ENCODE measurements around the gene COMMD3.
A peak's percentile ranks its signal among the peaks of the same experiment; 100 is the strongest.

The COMMD3 gene

DNA sequence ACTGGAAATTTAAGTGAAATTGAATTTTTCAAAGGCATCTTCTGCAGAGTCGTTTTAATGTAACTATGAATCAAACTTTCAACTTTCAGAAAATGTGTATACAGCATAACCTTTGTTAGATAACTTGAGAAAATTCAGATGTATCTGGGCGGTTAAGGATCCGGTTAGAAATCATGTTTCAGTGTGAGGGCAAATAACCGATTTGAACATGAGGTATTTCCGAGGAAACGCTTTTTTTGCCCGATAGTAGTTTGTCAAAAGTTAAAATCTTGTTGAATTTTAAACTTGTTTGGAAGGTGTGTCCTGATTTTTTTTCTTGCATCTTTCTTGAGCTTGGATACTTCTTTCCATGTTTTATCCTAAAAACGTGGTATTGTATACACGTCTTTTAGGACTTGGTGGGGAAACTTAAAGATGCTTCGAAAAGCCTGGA, 3.4 kb downstream of the COMMD3 start:
- DNase-seq (ENCODE audit: insufficient read length, low spot score): no peak
- no peak for FAIRE-seq

DNA sequence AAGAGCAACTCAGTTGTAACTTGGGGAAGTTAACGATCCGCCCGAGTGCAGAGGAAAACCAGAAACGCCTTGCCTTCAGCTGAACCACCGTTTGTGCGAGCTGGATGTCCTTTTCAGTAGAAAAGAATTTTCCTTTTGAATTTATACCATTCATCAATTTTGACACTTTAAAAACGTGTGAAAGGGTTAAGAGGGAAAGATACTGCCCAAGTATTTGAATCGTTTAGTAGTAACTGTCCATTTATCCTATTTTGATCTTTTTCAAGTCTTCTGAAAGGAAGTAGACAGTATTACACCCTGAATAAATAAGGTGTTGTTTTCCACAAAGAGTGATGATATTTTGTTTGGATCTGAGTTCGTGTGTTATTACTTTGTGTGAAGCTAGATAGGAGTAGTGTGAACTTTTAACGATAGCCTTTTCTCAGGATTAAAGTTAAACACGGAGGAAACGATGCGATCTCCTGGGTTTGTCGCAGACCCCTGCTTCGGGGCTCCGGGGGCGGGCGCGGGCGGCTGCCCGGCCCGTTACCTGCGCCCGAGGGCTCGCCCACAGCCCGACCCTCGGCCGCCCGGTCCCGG, 3.9 kb downstream of the COMMD3 start:
- no peak for DNase-seq (ENCODE audit: insufficient read length, low spot score)

DNA sequence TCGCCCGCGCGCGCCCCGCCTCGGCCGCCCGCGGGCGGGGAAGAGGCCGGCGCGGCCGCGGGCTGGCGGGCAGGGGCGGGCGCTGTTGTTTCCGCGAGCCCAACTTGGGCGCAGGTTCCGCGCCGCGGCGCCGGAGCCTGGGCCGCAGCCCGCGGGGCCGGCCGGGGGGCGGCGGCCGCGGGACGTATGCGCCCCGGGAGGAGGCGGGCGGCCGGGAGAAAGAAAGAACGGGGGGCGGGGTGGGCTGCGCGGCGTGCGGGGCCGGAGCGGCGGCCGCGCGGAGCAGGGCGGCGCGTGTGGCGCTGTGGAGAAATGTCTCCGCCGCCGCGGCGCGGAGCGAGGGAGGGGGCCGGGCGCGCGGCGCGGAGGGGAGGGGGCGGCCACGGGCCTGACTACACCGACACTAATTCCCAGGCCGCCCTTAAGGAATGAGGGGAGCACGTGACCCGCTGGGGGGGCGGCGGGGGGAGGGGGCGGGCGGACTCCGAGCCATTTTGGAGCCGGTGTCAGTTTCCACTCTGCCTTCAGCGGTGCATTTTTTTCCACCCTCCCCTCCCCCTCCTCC, 4.5 kb downstream of the COMMD3 start, which contains the start of gene BMI1:
BMI1 (plus strand) TSS at position 509 of the 565 bp plus-strand sequence. CDS start 5,351 bp downstream, outside the sequence.
- FAIRE-seq (no peak), DNase-seq (ENCODE audit: insufficient read length, low spot score) (peak; percentile 68)

More for the DNA sequence above, 3.9 kb downstream of the COMMD3 start:
- no peak for FAIRE-seq

DNA sequence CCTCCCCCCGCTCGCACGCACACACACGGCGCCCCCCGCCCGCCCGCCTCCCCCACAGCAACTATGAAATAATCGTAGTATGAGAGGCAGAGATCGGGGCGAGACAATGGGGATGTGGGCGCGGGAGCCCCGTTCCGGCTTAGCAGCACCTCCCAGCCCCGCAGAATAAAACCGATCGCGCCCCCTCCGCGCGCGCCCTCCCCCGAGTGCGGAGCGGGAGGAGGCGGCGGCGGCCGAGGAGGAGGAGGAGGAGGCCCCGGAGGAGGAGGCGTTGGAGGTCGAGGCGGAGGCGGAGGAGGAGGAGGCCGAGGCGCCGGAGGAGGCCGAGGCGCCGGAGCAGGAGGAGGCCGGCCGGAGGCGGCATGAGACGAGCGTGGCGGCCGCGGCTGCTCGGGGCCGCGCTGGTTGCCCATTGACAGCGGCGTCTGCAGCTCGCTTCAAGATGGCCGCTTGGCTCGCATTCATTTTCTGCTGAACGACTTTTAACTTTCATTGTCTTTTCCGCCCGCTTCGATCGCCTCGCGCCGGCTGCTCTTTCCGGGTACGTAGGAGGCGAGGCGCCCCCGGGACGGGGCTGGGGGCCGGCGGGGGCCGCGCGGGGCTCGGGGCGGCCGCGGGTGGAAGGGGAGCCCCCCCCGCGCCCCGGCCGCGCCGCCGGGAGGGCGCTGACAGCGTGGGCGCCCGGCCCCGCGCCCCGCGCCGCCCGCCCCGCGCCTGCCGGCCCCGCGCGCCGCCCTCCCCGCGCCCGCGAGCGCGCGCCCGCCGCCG, 5.2 kb downstream of the COMMD3 start:
- no peak for DNase-seq (ENCODE audit: insufficient read length, low spot score)
- FAIRE-seq: no peak

GRCh38 chr10:22321924-22322640, 5.9 kb downstream of the COMMD3 start:
- FAIRE-seq (no peak), DNase-seq (ENCODE audit: insufficient read length, low spot score) (no peak)

DNA sequence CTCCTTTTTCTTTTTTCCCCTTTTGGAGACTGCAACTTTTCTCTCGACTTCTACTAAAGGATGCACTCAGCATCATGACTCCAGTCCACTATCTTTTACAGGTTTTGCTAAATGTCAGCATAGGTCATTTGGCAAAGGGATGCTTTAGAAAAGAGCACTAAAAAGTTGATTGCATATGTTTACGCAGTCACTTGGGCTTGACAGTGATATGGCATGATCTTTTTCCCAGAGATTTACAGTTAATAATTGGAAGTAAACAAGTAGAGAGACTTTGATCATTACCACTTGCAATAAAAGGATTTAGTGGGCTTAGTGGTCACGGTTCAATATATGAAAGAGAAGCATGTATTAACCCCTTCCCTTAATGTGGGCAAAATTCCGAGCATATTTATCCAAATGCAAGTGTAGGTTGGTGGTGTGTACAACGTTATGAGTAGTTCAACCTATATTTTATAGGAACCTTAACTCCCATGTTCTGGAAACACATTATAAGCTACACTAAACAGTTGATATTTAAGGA, 6.5 kb downstream of the COMMD3 start:
- FAIRE-seq (no peak), DNase-seq (ENCODE audit: insufficient read length, low spot score) (no peak)

DNA sequence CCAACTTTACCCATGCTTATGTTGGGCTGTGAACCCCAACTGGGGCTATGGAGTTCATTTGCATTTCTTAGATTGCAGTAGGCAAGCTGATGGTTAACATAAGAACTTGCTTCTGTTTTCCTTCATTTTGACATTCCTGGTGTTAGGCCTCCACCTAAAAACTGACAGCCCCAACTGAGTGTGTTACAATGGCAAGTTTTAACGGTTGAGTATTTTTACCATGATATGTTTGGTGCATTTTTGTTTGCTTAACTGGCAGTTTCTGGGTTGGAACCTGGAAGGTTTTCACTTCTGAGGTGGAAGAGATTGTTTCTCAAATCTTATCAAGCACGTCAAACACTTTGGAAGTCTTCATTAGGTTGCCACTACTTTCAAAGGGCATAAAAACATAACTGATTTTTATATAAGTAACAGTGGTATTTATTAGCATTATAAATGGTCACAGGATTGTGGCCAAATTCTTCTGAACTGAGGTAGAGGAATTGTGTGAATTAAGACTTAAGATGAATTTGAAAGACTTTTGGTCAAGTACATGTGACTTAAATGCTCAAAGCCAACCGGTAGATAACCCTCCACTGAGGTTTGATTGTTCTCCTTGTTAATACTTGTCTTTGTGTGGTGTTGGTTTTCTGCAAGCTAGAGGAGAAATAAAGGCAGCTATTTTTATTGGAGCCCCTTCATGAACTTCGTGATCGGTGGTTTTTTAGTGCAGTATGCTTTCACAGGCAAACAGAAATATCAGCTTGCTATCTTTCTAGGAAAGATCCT, 7.5 kb downstream of the COMMD3 start:
- DNase-seq (ENCODE audit: insufficient read length, low spot score) (no peak), FAIRE-seq (no peak)

DNA sequence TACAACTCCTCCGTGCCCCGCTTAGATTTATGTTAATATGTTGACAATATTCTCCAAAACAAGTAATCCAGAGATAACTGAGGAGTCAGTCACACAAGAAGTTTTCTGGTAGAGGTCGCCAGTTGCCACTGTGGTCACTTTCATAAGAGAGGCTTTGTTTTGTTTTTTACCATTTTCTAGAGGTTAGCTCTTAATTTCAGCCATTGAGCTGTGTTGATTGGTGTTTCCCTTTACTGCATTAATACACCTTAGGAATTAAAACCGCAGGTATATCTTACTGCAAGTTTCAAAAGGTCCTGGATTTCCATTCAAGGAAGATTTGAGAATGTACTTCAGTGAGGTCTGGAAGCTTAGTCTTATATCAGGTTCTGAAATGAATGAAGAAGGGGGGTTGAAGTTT, 8.2 kb downstream of the COMMD3 start:
- FAIRE-seq: no peak

DNA sequence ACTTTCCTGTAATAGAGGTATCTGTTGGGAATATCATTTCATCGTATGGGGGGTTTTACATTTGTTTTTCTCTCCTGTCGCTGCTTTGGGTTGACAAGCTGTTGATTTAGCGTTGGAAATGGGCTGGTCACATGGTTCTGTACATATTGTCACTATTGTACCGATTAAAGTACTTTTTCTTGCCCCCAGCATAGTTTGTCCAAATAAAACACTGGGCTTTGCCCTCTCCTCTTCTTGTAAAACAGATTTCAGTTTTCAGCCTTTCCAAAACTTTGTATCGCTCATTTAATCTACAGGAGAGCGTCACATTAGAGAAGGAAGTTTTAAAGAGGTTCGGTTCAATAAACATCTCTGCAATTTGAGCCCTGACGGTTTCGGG, 8.7 kb downstream of the COMMD3 start:
- DNase-seq (ENCODE audit: insufficient read length, low spot score) (no peak), FAIRE-seq (no peak)

More for the DNA sequence above, 8.2 kb downstream of the COMMD3 start:
- no peak for DNase-seq (ENCODE audit: insufficient read length, low spot score)

- FAIRE-seq (no peak), DNase-seq (ENCODE audit: insufficient read length, low spot score) (no peak)
Observed at GRCh38 chr10:22325272-22326144, 9.3 kb downstream of the COMMD3 start.

- DNase-seq (ENCODE audit: insufficient read length, low spot score) (no peak), FAIRE-seq (no peak)
Observed at GRCh38 chr10:22326145-22326702, 10.0 kb downstream of the COMMD3 start.

- DNase-seq (ENCODE audit: insufficient read length, low spot score) (no peak), FAIRE-seq (no peak)
Observed at GRCh38 chr10:22329150-22329549, 13.0 kb downstream of the COMMD3 start.

- DNase-seq (ENCODE audit: insufficient read length, low spot score): no peak
- no peak for FAIRE-seq
Observed at GRCh38 chr10:22332116-22332692, 16.0 kb downstream of the COMMD3 start.

- FAIRE-seq: no peak
Observed at GRCh38 chr10:22333167-22333974, 17.2 kb downstream of the COMMD3 start.

DNA sequence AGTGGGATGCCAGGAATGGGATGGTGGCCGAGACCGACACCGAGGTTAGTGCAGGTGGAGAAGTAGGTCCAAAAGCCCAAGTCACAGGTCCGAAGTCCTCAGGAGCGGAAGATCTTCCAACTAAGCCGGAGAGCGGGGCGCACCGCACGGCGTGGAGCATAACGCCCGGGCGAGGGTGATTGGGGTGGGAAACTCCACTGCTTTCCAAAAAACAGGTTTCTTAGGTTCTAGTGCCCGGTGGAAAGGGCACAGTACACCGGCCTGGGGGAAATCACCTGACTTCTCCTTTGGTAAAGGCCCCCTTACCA, 17.7 kb downstream of the COMMD3 start:
- FAIRE-seq (no peak), DNase-seq (ENCODE audit: insufficient read length, low spot score) (no peak)

More at GRCh38 chr10:22333167-22333974, 17.2 kb downstream of the COMMD3 start:
- DNase-seq (ENCODE audit: insufficient read length, low spot score): no peak

DNA sequence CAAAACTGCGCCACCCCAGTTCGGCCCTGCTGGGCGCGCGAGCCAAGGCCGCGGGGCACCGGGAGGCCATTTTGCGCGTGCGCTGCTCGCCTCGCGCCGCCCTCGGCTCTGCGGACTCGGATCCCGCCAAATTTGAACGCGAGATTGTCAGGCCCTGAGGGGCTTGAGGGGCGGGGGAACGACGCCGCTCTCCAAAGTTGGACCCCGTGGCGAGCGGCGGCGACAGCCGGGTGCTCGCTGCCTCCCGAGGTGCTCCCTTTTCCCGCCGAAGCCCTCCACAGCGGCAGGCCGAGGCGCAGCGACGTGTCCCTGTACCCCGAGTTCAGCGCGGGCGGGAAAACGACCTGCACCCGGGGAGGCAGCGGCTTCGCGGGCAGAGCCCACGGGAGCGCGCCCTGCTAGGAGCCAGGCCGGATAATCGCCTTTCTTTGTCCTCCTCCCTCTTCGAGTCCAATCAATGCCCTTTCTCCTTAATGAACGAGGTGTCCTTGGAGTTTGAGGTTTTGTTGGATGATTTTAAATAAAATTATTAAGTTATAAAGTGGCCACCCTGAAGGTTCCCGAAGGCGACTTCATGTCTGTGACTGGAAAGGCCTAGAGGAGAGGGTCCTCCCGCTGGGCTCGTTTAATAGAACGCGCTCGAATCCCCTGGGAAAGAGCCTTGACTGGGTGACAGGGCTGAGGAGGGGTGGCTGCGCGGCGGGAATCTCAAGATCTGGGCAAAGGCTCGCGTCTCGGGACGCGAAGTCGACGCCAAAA, 18.4 kb downstream of the COMMD3 start:
- no peak for DNase-seq (ENCODE audit: insufficient read length, low spot score)
- no peak for FAIRE-seq

DNA sequence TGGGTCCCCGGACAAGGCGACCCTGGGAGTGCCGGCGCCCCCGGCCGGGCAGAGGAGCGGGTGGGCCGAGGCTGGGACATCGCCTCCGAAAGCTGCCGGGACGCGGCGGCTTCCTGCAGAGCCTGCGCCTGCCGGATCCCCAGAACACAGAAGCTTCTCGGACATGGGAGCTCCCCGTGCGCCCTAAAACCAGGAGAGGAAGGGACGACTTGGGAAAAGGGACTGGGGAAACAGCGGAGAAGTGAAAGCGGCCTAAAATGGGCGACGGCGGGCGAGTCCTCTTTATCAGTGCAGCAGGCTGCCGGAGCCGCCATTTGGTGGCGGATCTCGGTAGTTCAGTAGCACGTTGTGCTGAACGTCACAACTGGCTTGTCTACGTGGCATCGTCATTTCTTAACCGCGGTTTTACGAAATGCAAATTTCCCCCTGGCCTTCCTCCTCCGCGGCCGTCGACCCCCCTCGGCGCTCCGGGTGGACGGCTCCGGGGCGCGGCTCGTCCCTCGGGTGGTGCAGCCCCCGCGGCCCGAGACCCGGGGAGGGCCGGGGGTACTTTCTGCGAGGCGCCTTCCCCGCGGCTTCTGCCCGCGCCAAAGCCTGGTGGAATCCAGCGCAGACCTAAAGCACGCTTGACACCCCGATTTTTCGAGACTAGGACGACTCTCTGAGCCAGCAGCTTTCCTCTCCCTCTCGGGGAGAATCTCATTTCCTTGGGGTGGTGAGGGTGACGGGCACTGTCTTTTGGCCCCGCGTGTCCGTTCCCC, 19.2 kb downstream of the COMMD3 start:
- no peak for FAIRE-seq
- DNase-seq (ENCODE audit: insufficient read length, low spot score): no peak
